WTC11 (cell line): ENCODE measurements around the gene MYOZ2.

Experiments
- CBFB ChIP-seq: sonication (generic); formaldehyde crosslinking; IDR thresholded peaks from 2 replicates; pipeline ENCODE4 v1.8.1; 2022; ENCODE audit warnings: mild to moderate bottlenecking, low read depth, missing genetic modification reagents
- CTCF ChIP-seq: fragments of 200-600 bp; IDR thresholded peaks from 2 replicates; pipeline ENCODE4 v1.8.0; 2022; ENCODE audit warnings: antibody characterized with exemption
- E2F4 ChIP-seq: sonication (generic); formaldehyde crosslinking; IDR thresholded peaks from 2 replicates; pipeline ENCODE4 v1.8.1; 2022; ENCODE audit warnings: low read depth, mild to moderate bottlenecking, moderate library complexity, missing genetic modification reagents, borderline replicate concordance
- ERG ChIP-seq: fragments of 250-450 bp; sonication (Bioruptor Pico); IDR thresholded peaks from 2 replicates; pipeline ENCODE4 v1.8.0; 2021; ENCODE audit warnings: mild to moderate bottlenecking
- ETV6 ChIP-seq: sonication (generic); formaldehyde crosslinking; IDR thresholded peaks from 2 replicates; pipeline ENCODE4 v1.8.1; 2022; ENCODE audit warnings: mild to moderate bottlenecking, missing genetic modification reagents
- FOXK1 ChIP-seq: sonication (generic); formaldehyde crosslinking; IDR thresholded peaks from 2 replicates; pipeline ENCODE4 v1.8.0; 2022; ENCODE audit warnings: mild to moderate bottlenecking, moderate library complexity, missing genetic modification reagents
- IRF1 ChIP-seq: sonication (generic); formaldehyde crosslinking; IDR thresholded peaks from 2 replicates; pipeline ENCODE4 v1.8.0; 2023; ENCODE audit warnings: missing genetic modification reagents
- JUN ChIP-seq: sonication (generic); formaldehyde crosslinking; IDR thresholded peaks from 2 replicates; pipeline ENCODE4 v1.8.0; 2023; ENCODE audit warnings: mild to moderate bottlenecking, missing genetic modification reagents
- RELA ChIP-seq: sonication (generic); formaldehyde crosslinking; IDR thresholded peaks from 2 replicates; pipeline ENCODE4 v1.8.1; 2022; ENCODE audit warnings: missing genetic modification reagents, mild to moderate bottlenecking, borderline replicate concordance
- ZBTB43 ChIP-seq: sonication (generic); formaldehyde crosslinking; IDR thresholded peaks from 2 replicates; pipeline ENCODE4 v1.8.1; 2023; ENCODE audit warnings: mild to moderate bottlenecking, missing genetic modification reagents
- ZNF121 ChIP-seq: sonication (generic); formaldehyde crosslinking; IDR thresholded peaks from 2 replicates; pipeline ENCODE4 v1.8.0; 2023; ENCODE audit warnings: missing genetic modification reagents
- ZNF281 ChIP-seq: sonication (generic); formaldehyde crosslinking; IDR thresholded peaks from 2 replicates; pipeline ENCODE4 v1.8.0; 2023; ENCODE audit warnings: mild to moderate bottlenecking, missing genetic modification reagents

- TF ChIP-seq IRF1 (no peak), CTCF (no peak), ZNF121 (CRISPR knock-in tag) (no peak), E2F4 (CRISPR knock-in tag) (no peak), FOXK1 (CRISPR knock-in tag) (no peak), JUN (no peak), ZBTB43 (no peak), ERG (CRISPR knock-in tag) (no peak), RELA (no peak), ZNF281 (CRISPR knock-in tag) (no peak), ETV6 (no peak), CBFB (no peak)
These were observed 26.5 kb downstream of the MYOZ2 start for GRCh38 chr4:119162174-119162573.
